Endodermal cell (in vitro differentiated cells): ENCODE results near the gene TBCD. TPM values are rescaled to one million over a fixed set of nuclear protein-coding genes. Genes with fewer than 3 reads are reported as not detected.

ENCODE experiments used
- DNase-seq: peaks from one replicate; pipeline ENCODE4 v3.0.0-alpha.2; 2017
- H3K27ac ChIP-seq: 2 replicates; pipeline ENCODE4 v1.5.1; 2013; ENCODE audit warnings: mild to moderate bottlenecking, low read depth, low read length, moderate library complexity
- H3K27me3 ChIP-seq: 2 replicates; pipeline ENCODE4 v1.6.1; 2013; ENCODE audit warnings: mild to moderate bottlenecking, low read length, moderate library complexity; ENCODE audit not compliant: insufficient read depth, control insufficient read depth, poor library complexity, severe bottlenecking
- H3K36me3 ChIP-seq: 2 replicates; pipeline ENCODE4 v1.7.0; 2013; ENCODE audit warnings: mild to moderate bottlenecking, low read length, moderate library complexity; ENCODE audit not compliant: control insufficient read depth, insufficient read depth
- H3K4me1 ChIP-seq: one replicate; pipeline ENCODE4 v1.7.0; 2013; ENCODE audit warnings: low read length; ENCODE audit not compliant: control insufficient read depth, insufficient read depth
- H3K4me3 ChIP-seq: 2 replicates; pipeline ENCODE4 v1.5.1; 2013; ENCODE audit warnings: mild to moderate bottlenecking, low read length, moderate library complexity
- H3K9ac ChIP-seq: 2 replicates; pipeline ENCODE4 v1.6.1; 2013; ENCODE audit warnings: mild to moderate bottlenecking, low read length, moderate library complexity; ENCODE audit not compliant: poor library complexity, severe bottlenecking; ENCODE audit errors: extremely low read depth
- H3K9me3 ChIP-seq: 2 replicates; pipeline ENCODE4 v1.6.1; 2013; ENCODE audit warnings: mild to moderate bottlenecking, low read length, moderate library complexity; ENCODE audit not compliant: control insufficient read depth
- H3K27ac Mint-ChIP-seq: 2 replicates; pipeline ENCODE4 v1.8.0; 2020; ENCODE audit warnings: mixed read lengths
- H3K27me3 Mint-ChIP-seq: 2 replicates; pipeline ENCODE4 v1.8.0; 2021; ENCODE audit warnings: mild to moderate bottlenecking, mixed read lengths; ENCODE audit not compliant: insufficient read depth
- H3K36me3 Mint-ChIP-seq: 2 replicates; pipeline ENCODE4 v1.8.0; 2020; ENCODE audit warnings: low read depth, mixed read lengths
- H3K4me1 Mint-ChIP-seq: 2 replicates; pipeline ENCODE4 v1.8.0; 2020; ENCODE audit warnings: mixed read lengths
- H3K4me3 Mint-ChIP-seq: 2 replicates; pipeline ENCODE4 v1.8.0; 2020; ENCODE audit warnings: mild to moderate bottlenecking, moderate library complexity, mixed read lengths
- H3K9me3 Mint-ChIP-seq: 2 replicates; pipeline ENCODE4 v1.8.0; 2020; ENCODE audit warnings: mild to moderate bottlenecking, mixed read lengths
- CTCF ChIP-seq: fragments of 200-600 bp; sonication (generic); conservative IDR thresholded peaks from 2 replicates; pipeline ENCODE4 v1.5.0; 2021; ENCODE audit warnings: antibody characterized with exemption, mild to moderate bottlenecking
- WGBS, 2 experiments: methylation state at CpG; one replicate each; pipeline versions ENCODE4 v1.1.5 to v1.1.7; 2013; ENCODE audit warnings: missing lambda C conversion rate in 2 of 2, mixed read lengths in 1 of 2; ENCODE audit not compliant: insufficient coverage in 1 of 2, insufficient read length in 1 of 2; 5-methylcytosine and 5-hydroxymethylcytosine counted together
- total RNA-seq, 2 donors: library from RNA; stranded (reverse); fragmentation: NEBNext Ultra II Directional in 1 of 2; extraction: Animal tissue kit (Norgen Biotek cat#: 25700) in 1 of 2; gene quantifications; 2 replicates in 1 of 2; 3 replicates in 1 of 2; pipeline ENCODE4 v1.2.1, GENCODE V29; 2021

The TBCD gene
- total RNA-seq, 2 donors from 2014 or later = 107 TPM

DNA sequence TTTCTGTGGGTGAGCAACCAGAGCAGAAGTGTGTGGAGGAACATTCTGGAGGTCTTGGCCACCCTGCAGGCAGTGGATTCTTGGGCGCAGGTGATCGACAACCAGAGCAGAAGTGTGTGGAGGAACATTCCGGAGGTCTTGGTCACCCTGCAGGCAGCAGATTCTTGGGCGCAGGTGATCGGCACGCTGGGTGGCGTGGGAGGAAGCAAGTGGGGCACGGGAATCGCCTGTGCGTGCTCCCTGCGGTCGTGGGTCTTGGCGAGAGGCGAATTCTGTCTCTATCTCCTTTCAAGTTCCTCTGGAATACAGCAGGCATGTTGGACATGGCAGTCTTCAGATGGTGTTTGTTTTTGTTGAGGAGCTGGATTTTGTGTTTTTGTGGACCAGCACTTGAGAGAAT, 118.7 kb downstream of the TBCD start:
- no peaks in the 10 kb centered on the region for H3K9me3 Mint-ChIP-seq
- H3K4me1 Mint-ChIP-seq = peaks cover 9% of the 10 kb centered on the region
- Histone ChIP-seq H3K27ac (no peak overlapping the region), H3K4me3 (no peak overlapping the region), H3K9ac (no peak overlapping the region), H3K36me3 (peaks cover 21% of the 10 kb centered on the region), H3K27me3 (no peaks in the 10 kb centered on the region), H3K9me3 (no peaks in the 10 kb centered on the region), H3K4me1 (no peaks in the 10 kb centered on the region)
- H3K4me3 Mint-ChIP-seq = no peak overlapping the region
- no peak for TF ChIP-seq CTCF
- H3K27me3 Mint-ChIP-seq = no peaks in the 10 kb centered on the region
- DNase-seq = no peak
- peaks cover 13% of the 10 kb centered on the region for H3K36me3 Mint-ChIP-seq
- WGBS, 2 experiments = 94 to 97% methylated on average over 9 to 14 of the region's 14 CpGs
- H3K27ac Mint-ChIP-seq = peak overlapping the region; percentile 65

DNA sequence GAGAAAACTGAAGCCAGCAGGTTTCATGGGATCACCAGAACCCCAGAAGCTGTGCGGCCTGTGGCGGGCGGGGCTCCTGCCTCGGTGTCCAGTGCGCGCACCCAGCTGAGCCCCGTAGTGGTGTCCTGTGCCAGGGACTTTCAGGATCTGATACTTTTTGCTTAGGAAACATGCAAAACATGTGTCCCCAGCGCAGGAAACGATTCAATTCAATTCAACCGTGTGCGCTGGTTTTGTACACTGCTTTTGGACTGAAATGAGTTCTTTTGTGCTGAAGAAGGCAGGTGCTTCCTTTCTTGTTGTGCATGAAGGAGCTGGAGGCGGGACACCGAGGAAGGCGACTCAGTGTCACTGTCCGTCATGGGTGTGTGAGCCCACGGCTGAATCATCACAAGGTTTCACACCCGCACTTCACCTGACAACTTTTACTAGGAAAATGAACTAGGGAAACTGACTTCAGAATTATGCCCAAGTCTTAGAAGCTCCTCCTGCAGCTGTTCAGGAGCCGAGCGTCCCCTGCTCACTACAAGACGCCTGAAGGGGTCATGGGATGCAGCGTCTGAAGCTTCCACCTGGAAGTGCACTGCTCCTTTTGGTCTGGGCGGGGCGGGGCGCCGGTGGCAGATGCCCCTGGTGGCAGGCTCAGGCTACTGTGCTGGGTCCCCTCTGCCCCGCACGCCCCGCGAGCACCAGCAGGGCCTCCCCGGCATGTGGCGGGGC, 119.4 kb downstream of the TBCD start:
- 94 to 98% methylated on average over 18 to 31 of the region's 31 CpGs for WGBS, 2 experiments
- Histone ChIP-seq H3K36me3 (peaks cover 21% of the 10 kb centered on the region), H3K4me1 (peaks cover 2% of the 10 kb centered on the region), H3K4me3 (no peak overlapping the region), H3K9ac (no peak overlapping the region), H3K9me3 (no peaks in the 10 kb centered on the region), H3K27ac (no peak overlapping the region), H3K27me3 (no peaks in the 10 kb centered on the region)
- Mint-ChIP-seq H3K4me1 (peaks cover 12% of the 10 kb centered on the region), H3K27me3 (no peaks in the 10 kb centered on the region), H3K27ac (no peak overlapping the region), H3K9me3 (no peaks in the 10 kb centered on the region), H3K36me3 (peaks cover 13% of the 10 kb centered on the region), H3K4me3 (no peak overlapping the region)
- TF ChIP-seq CTCF = peak; percentile 57
- DNase-seq = no peak

GRCh38 chr17:82871776-82872561, 120.1 kb downstream of the TBCD start:
- H3K9ac ChIP-seq = no peak overlapping the region
- Mint-ChIP-seq H3K36me3 (peaks cover 13% of the 10 kb centered on the region), H3K27me3 (no peaks in the 10 kb centered on the region), H3K4me1 (peaks cover 12% of the 10 kb centered on the region), H3K9me3 (no peaks in the 10 kb centered on the region), H3K27ac (peak overlapping the region; percentile 66), H3K4me3 (no peak overlapping the region)
- H3K27me3 ChIP-seq = no peaks in the 10 kb centered on the region
- no peak for TF ChIP-seq CTCF
- peaks cover 21% of the 10 kb centered on the region for H3K36me3 ChIP-seq
- no peak overlapping the region for H3K4me3 ChIP-seq
- DNase-seq = no peak
- H3K4me1 ChIP-seq = peaks cover 3% of the 10 kb centered on the region
- no peak overlapping the region for H3K27ac ChIP-seq
- WGBS, 2 experiments = 91 to 93% methylated on average over 28 to 41 of the region's 41 CpGs
- H3K9me3 ChIP-seq = no peaks in the 10 kb centered on the region
